Endometrial microvascular endothelial cells (primary cell): ENCODE results near the gene DYNLT1. TPM values are rescaled to one million over a fixed set of nuclear protein-coding genes. Genes with fewer than 3 reads are reported as not detected.
"Not testable (repeated sequence)": the region's sequence is repeated elsewhere in the genome, so short reads cannot be mapped to it uniquely, and the experiment has no call there.

ENCODE experiments used
- in situ Hi-C: cut with HindIII; loops from 2 replicates; pipeline ENCODE4 v1.10.0; 2017; ENCODE audit warnings: low sequenced_read_pairs, low pct_unique_long_range_greater_than_20kb; ENCODE audit errors: inconsistent ontology term
- total RNA-seq: library from RNA; depleted of rRNA; stranded (reverse); fragments of >200 nt; gene quantifications from one replicate; pipeline ENCODE4 v1.2.3, GENCODE V29; 2015; ENCODE audit errors: inconsistent ontology term

DYNLT1 gene
- total RNA-seq, 1 donor from 2014 or later: 169 TPM

DNA sequence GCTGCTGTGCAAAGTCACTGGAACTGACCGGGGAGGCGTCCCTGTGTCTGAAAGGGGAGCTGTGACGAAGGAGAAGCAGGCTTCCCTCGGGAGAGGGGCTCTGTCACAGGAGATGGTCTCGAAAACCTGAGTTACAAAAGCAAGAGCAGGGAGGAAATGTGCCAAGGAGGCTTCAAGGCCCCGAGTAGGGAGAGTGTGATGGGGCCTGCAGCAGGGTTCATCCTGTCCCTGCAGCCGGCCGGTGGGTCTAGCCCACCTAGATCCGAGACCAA lies 16.7 kb downstream of the DYNLT1 start:
- in situ Hi-C loops: no loop called here

DNA sequence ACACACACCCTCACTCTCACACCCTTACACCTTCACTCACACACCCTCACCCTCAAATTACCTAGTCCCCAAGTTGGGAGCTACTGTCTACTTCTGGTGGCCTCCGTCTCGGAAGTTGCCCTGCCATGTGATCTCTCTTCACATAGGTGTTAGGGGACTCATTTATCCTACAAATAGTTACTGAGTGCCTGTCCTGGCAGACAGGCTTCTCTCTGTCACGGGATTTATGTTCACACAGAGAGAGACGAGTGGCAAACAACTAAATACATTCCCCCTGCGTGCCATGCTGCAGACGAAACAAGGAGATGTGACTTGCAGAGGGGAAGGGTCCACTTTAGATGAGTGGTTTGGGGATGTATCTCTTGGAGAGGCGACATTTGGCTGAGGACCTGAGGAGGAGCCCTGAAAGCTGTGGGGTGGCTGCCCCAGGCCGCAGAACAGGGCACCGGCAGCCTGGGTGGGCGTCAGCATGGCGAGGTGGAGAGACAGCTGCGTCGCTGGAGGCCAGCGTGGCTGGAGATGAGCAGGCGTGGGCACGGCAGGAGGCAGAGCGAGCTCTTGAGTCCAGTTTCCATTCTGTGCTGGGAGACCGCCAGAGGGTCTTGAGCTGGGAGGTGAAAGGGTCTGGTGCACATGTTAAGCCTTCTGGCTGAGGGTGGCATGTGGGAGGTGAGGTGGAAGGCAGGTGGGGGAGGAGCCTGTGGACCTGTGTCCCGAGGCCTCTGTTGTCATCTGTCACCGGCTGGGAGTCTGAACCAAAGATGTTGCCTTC lies 17.2 kb downstream of the DYNLT1 start:
- in situ Hi-C loops: no loop called here

DNA sequence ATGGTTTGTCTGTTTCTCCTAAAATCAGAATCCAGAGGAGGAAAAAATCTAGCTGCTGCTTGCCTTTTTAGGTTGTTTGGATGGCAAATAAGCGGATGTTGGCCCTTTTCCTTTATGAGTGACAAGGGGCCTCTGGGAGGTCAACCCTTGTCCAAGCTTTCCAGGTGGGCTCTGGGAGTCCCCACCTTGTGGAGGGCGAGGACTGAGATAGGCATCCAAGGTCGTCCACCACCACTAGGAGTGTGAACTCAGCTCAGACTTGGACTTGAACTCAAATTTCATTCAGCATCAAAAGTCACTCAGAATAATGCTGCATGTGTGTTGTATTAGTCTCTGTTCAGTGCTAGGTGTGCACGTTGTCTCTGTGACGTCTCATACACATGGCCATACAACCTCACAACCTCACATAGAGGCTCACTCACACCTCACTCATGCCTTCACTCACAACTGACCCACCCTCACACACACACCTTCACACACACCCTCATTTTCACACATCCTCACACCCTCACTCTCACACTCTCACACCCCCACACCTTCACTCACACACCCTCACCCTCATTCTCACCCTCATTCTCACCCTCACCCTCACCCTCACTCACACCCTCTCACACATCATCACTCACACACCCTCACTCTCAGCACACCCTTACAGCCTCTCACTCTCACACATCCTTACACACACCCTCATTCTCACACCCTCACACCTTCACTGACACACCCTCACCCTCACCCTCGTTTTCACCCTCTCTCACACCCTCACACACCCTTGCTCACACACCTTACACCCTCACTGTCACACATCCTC lies 18.0 kb downstream of the DYNLT1 start:
- in situ Hi-C loops: no loop called here

DNA sequence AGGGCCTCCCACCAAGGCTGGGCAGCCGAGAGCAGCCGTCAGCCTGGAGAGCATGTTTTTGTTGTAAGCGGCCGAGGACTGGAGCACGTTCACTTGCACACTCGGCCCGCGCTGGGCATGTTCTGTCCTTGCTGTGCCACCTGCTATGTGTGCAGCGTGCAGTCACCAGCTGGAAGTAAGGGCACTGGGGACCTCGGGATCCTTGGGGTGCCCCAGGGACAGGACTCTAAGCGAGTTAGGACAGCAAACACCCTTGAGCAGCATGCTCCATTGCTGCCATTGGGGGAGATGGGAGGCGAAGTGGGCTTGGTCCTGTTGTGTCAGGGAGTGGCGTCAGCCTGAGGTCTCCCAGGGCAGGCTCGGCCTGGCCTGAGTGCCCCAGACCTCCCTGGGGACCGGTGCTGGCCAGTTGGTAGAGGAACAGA lies 18.6 kb downstream of the DYNLT1 start:
- in situ Hi-C loops: no loop called here

DNA sequence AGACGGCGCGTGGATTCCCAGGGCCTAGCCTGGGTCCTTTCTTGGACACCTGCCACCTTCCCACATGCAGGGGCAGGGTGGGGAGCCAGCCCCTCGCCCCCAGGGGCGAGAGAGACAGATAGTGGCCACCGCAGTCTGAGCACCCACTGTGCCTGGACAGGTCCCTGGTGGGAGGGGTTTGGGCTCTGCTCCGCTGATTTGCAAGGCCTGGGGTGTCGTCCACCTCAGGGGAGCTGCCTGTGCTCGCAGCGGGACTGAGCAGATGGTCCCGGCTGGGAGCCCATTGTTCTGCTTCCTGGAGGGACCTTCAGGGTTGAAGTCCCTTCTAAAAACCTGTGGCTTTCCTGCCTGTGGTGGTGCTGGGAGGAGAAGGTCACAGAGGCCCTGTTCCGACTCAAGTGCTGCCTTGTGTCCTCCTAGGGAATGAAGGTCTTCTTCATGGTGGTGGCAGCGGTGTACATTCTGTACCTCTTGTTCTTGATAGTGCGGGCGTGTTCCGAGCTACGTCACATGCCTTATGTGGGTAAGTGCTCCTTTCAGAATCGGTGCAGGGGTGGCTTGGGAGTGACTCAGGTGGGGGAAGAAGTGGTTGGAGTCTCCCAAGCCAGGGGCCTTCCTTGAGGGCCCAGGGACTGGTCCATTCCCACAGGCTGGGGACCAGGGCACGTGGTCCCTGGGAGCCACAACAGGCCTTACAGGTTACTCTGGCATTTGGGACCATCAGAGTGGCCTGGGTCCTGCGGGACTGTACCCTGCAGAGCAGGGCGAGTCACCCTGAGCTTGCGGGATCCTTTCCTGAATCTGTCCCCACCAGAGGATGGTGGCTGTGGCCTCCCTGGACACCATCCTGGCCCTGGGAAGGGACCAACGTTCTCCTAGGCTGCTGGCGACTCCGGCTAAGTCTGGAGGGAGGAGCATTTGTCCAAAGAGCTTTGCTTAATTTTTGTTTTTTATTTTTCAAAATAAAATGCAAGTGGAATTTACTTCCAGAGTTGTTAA lies 19.6 kb downstream of the DYNLT1 start:
- in situ Hi-C loops: no loop called here

DNA sequence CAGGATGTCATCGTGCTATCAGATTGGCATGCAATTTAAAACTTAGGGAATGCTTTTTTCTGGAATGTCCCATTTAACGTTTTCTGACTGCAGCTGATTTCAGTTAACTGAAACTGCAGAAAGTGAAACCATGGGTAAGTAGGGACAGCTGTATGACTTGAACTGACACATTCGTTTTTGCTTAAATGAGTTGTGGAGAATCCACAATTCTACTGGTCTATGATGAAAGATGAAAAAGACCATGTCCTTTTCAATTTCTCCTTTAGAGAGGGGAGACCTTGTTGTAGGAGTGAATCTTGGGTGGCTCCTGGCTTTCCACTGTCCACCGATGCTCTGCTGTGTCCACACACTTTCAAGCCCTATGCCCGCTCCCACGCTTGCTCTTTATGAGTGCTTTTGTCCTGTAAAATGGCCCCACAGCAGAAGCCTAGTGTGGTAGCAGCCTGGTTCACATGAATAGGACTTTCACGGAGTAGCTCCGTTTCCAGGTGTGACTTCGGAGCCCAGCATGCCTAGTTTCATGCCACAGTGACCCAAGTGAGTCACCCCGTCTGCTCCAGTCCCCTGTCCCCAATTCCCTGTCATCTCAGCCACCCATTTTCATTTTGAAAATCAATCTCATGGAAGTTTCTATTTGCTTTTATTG lies 21.9 kb downstream of the DYNLT1 start:
- in situ Hi-C loops: no loop called here

DNA sequence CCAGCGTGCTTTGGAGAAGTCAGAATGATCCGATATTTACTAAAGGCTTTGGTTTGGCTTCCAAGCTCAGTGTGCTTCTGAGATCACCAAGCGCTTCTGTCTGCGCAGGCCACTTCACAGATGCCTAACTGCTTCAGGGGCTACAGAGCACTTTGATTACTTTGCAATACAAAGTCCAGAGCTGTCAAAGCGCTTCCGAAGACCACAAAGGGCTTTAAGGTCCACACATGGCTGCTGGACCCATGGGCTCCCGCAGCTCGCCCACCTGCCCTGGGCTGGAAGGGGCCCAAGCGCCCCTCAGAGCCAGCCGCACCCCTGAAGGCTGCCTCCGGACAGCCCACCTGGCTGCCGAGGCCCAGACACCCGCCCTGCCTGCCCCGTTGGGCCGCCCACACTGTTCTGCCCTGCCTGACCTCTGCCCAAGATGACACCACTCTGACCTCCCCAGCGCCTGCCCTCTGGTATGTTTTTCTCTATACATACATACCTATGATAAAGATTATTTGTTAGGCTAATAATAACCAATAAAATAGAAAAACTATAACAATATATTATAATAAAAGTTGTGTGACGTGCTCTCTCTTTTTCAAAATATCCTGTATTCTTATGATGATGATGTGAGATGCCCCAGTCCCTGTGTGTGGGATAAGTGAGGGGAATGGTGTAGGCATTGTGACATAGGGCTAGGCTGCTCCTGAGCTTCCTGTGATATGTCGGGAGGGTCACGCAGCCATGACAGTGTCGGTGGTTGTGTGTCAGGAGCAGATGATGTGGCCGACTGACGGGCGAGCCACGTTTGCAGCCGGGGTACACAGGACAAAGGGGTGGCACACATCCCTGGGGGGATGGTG lies 22.6 kb downstream of the DYNLT1 start:
- in situ Hi-C loops: no loop called here

DNA sequence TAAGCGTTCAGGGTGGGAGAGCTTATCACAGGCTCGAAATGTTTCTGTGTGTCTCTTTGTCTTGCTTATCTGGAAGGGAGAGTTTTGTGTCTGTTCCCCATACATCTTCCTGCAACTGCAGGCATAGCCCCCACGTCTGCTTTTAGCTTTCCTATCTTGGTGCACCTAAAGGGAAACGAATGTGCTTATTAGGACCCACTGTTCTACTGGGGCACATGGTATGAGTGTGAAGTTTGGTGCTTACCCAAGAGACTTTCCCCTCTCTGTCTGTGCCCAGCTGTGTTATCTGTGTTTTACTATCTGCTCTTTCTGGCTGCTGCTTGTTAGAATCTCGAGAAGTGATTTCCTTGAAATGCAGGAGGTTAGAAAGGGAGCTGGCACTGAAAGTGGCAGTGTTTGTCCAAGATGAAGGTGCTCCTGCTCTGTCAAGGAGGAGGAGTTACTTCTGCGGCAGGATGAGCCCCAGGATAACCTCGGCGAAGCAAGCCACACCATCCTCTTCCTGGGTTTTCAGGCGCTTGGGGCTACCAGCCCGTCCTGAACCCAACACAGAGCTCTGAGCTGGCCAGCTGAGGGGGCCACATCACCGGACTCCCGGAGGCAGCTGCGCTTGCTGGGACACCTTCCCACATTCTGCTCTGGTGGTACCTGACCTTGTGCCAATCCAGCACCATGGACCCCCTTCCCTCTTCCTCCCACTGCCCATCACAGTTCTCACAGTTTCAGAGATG lies 23.4 kb downstream of the DYNLT1 start:
- in situ Hi-C loops: no loop called here

DNA sequence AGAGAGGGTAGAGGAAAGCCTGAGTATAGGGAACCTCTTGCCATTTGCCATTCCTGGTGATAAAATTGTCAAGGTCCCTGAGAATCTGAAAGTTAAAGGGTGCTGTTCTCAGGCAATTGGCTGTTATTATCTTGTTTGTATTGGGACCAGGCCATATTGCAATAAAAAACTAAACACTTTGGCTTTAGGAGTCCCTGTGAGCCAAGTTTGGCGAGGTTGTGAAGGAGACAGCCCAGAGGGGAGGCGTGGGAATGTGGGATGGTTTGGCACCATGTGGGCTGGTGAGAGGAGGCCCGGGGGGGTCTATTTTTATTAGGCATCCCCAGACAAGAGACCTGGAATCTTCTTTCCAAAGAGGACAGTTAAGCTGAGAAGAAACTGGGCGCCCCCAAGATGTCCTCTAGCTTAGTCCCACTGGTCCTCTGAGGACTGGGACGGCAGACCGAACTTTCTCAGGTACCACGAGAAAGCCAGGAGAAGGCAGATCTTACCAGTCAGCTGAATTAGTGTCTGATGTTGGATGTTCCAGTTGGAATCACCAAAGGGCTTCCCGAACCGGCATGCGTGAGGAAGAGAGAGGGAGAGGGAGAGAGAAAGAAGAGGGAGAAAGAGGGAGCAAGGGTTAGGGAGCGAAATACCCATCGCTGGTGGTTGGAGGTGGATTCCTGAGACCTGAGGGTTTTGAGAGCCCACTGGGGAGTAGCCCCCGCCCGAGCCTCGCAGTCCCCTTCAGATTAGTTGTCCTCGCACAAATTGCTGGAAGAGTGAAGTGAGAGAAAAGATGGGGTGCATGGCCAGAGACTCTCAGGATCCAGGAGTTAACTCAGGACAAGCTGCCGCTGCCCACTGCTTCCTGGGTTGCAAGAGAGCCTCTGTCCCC lies 24.4 kb downstream of the DYNLT1 start:
- in situ Hi-C loops: no loop called here

DNA sequence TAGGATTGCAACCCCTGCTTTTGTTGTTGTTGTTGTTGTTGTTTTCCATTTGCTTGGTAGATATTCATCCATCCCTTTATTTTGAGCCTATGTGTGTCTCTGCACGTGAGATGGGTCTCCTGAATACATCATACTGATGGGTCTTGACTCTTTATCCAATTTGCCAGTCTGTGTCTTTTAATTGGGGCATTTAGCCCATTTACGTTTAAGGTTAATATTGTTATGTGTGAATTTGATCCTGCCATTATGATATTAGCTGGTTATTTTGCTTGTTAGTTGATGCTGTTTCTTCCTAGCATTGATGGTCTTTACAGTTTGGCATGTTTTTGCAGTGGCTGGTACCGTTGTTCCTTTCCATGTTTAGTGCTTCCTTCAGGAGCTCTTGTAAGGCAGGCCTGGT lies 26.3 kb downstream of the DYNLT1 start:
- in situ Hi-C loops: not testable (repeated sequence)

DNA sequence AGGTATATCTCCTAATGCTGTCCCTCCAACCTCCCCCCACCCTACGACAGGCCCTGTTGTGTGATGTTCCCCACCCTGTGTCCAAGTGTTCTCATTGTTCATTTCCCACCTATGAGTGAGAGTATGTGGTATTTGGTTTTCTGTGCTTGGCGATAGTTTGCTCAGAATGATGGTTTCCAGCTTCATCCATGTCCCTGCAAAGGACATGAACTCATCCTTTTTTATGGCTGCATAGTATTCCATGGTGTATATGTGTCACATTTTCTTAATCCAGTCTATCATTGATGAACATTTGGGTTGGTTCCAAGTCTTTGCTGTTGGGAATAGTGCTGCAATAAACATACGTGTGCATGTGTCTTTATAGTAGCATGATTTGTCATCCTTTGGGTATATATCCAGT lies 29.9 kb downstream of the DYNLT1 start:
- in situ Hi-C loops: not testable (repeated sequence)

DNA sequence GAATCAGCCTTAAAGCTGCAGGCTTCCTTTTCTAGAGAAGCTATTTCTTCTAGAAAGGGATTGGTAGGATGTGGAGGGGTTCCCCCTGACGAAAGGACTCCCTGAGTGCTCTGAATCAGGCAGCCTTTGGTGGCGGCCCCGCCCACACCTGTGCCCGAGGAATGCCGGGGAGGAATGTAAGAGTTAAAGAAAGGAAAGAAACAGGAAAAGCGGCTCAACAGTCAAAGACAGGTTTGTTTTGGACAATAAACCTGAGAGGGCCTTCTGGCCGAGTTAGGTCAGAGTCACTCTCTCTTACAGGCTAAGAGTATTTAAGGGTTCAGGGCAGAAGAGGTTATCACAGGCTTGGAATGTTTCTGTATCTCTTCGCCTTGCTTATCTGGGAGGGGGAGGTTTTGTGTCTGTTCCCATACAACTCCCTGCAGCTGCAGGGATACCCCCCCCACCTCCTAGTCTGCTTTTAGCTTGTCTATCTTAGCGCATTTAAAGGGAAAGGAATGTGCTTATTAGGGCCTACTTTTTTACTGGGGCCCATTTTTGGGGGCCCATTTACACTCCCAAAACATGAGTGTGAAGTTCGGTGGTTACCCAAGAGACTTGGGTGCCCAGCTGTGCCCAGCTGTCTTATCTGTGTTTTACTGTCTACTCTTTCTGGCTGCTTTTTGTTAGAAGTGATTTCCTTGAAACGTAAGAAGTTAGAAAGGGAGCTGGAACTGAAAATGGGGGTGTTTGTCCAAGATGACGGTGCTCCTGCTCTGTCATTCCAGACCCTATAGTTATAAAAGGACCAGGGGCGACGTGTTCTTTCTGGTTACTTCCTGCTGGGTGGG lies 32.8 kb downstream of the DYNLT1 start:
- in situ Hi-C loops: no loop called here

DNA sequence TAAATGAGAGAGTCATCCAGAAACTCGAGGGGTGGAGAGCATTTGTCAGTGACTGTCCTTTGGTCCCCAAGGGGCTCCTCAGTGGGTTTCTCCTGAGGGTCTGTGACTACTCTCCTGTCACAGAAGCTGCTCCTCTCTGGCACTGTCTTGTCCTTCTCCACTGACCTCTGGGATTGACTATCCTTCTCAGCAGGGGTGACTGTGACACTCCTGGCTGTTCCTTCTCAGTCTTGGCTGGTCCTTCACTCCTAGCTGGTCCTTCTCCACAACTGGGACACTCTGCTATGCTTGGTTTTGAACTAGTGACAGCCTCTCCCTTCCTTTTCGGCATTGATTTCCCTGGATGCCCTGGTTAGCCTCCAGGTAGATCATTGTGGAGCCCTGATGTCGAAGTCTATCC lies 33.5 kb downstream of the DYNLT1 start:
- in situ Hi-C loops: no loop called here

DNA sequence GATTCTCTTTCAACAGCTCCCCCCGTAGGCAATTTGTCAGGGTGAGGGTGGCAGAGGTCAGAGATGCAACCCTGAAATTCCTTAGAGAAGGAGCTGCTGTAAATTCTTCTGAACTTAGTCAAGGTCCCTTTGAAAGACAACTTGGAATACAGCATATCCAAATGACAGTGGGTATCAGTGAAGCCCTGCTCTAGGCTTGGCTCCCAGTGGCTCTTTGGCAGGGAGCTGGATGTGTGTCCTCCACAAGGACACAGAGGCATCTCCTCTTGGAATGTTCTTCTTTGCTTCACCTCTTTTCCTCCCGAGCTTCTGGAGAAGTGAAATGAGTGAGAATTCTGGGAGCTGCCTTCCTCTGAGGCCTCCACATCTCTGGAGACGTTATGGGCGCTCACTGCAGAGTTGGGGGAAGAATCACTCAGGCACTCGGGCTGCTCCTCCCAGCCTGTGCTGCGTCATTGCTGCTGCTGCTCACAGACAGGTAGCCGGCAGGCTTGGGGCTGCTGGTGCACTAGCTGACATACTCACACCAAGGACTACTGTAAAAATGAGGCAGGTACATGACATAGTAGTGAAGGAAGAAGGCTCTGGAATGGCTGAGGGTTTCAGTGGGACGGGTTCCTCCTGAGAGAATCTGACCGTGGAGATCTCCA lies 34.1 kb downstream of the DYNLT1 start:
- in situ Hi-C loops: no loop called here

DNA sequence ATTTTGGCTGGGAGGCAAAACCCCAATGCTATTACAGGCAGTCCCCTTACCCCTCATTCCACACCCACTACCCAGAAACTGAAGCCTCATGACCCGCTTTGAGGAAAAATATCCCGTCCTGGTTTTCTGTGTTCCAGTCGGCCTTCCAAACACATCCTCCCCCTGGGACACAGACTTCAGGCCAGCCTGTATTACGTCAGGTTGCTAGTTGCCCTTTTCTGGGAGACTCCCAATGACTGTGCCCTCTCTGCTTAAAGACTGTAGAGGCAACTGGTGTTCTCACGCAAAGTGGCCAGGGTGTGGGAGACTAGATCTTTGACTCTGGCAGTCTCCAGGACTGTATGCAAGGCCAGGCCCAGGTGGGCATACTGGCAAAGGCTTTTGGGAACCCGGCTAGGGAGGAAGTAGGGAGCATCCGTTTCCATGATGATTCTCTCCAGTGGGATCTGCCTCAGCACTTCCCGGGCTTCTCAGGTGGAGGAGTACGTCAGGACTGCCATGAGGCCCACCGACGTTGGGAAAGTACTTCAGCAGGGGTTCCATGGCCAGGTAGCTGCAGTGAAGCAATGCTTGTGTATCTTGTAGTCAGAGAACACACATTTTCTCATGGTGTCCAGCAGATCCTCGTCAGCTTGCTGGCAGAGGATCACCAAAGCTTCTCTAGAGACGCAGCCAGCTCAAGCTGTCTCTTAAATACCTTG lies 34.9 kb downstream of the DYNLT1 start:
- in situ Hi-C loops: no loop called here
